Vagina (tissue), 2 donors: ENCODE data around the gene COBL.

Experiments
- POLR2A ChIP-seq, 2 donors: fragments of 450-650 bp; IDR thresholded peaks; one replicate each; pipeline ENCODE4 v1.6.1; 2017; ENCODE audit warnings: antibody characterized with exemption in 2 of 2, mild to moderate bottlenecking in 2 of 2, moderate library complexity in 2 of 2
- POLR2AphosphoS5 ChIP-seq, 2 donors: sonication (generic); formaldehyde crosslinking; IDR thresholded peaks; one replicate each; pipeline ENCODE4 v1.9.0; 2017; ENCODE audit warnings: antibody characterized with exemption in 2 of 2, mild to moderate bottlenecking in 2 of 2, low read depth in 1 of 2; ENCODE audit not compliant: insufficient read depth in 1 of 2
- TF ChIP-seq, protein P1 (sequence below), 3 experiments: fragments of 450-650 bp in 2 of 3; fragments of 200-600 bp in 1 of 3; sonication (generic) in 1 of 3; IDR thresholded peaks; one replicate each; pipeline ENCODE4 v1.5.1; 2017 to 2019; ENCODE audit warnings: antibody characterized with exemption in 3 of 3, mild to moderate bottlenecking in 2 of 3, moderate library complexity in 2 of 3

DNA sequence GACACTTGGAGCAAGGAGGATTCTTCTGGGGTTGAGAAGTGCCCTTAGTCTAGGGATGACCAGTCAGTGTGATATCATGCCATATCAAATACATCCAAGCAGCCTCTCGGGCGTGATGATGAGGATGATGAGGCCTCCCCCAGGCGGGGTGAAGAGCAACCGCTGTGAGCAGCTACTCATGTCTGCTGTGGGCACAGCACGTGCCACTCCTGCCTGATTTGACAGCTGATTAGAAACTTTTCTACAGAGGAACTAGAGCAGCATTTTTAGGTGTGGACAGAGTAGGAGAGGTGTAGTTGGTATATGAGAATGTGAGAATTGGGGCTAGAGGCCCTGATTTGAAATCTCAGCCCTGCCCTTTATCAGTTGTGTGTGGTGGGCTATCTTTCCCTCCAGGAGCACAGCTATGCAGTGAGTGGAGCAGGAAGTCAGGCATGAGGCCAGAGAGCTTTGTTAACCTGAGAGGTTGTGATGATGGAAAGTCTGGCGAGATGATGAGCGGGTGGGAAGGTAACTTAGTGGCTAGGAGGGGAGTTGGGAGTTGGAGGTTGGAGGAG, 49.6 kb upstream of the COBL start:
- TF ChIP-seq, protein P1, sequence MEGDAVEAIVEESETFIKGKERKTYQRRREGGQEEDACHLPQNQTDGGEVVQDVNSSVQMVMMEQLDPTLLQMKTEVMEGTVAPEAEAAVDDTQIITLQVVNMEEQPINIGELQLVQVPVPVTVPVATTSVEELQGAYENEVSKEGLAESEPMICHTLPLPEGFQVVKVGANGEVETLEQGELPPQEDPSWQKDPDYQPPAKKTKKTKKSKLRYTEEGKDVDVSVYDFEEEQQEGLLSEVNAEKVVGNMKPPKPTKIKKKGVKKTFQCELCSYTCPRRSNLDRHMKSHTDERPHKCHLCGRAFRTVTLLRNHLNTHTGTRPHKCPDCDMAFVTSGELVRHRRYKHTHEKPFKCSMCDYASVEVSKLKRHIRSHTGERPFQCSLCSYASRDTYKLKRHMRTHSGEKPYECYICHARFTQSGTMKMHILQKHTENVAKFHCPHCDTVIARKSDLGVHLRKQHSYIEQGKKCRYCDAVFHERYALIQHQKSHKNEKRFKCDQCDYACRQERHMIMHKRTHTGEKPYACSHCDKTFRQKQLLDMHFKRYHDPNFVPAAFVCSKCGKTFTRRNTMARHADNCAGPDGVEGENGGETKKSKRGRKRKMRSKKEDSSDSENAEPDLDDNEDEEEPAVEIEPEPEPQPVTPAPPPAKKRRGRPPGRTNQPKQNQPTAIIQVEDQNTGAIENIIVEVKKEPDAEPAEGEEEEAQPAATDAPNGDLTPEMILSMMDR (IDR thresholded peaks at IDR 0.05) = no peak
- TF ChIP-seq POLR2A (IDR thresholded peaks at IDR 0.05) (no peak), POLR2AphosphoS5 (IDR thresholded peaks at IDR 0.05; ENCODE audit: insufficient read depth in 1 of 2, low read depth in 1 of 2) (no peak)
